ENCODE data around the gene CARNS1.
A peak's percentile ranks its signal among the peaks of the same experiment; 100 is the strongest.

Gene CARNS1

DNA sequence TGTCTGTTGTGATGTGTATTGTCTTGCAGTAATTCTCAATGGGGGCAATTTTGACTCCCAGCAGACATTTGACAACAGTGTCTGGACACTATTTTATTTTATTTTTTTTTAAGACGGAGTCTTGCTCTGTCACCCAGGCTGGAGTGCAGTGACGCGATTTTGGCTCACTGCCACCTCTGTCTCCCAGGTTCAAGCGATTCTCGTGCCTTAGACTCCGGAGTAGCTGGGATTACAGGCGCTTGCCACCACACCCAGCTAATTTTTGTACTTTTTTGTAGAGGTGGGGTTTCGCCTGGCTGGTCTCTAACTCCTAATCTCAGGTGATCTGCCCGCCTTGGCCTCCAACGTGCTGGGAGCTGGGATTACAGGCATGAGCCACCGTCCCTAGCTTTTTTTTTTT, 14.2 kb downstream of the CARNS1 start:
- DNase-seq = no peak

DNA sequence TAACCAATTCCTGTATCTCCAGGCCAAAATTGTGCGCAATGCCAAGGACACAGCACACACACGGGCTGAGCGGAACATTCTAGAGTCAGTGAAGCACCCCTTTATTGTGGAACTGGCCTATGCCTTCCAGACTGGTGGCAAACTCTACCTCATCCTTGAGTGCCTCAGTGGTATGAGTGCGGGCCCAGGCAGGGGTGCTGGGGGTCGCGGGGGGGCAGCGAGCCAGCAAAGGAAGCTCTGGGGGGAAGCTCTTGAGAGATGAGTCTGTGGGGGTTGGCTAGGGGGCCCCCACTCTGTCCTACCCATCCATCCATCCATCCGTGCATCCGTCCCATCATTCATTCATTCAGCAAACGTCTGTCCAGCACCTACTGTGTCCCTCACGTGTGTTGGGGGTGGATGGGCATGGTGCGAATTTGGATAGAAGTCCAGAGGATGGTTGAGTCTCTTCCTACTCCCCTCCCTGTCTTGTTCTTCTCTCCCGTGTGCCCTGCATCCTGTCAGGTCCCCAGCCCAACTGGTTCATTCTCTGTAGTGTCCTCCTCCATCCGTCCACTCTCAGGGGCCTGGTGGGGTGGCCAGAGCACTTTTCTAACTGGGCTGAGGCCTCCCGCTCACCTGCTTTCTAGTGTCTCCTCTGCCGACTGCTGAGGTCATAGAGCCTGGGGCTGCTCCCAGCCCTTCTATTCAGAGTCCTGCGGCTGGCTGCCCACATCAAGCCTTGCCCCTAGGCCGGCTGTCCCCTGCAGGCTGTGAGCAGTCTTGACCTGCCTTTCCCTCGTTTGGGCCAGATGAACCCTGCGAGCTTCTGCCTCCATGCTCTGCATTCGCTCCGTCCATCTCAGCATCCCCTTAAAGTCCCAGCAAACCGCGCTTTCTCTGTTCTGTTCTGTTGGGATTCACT, 16.1 kb downstream of the CARNS1 start:
- DNase-seq = no peak

DNA sequence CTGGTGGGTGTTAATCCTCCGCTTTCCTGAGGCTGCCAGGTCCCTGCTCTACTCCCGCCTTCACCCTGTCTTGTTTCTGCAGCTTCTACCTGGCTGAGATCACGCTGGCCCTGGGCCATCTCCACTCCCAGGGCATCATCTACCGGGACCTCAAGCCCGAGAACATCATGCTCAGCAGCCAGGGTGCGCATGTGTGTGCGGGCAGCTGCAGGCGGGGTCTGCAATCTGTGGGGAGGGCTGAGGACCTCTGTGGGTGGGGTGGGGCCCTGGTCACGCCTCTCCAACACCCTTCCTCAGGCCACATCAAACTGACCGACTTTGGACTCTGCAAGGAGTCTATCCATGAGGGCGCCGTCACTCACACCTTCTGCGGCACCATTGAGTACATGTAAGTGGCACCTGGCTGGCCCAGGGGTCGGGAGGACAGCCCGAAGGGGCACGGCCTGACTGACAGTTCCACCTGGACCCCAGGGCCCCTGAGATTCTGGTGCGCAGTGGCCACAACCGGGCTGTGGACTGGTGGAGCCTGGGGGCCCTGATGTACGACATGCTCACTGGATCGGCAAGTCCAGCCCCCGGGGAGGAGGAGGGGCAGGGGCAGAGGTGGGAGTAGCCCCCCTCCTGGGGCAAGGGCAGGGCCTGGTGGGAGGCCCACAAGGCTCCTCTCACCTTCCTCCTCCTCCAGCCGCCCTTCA, 17.3 kb downstream of the CARNS1 start:
- DNase-seq = no peak

DNA sequence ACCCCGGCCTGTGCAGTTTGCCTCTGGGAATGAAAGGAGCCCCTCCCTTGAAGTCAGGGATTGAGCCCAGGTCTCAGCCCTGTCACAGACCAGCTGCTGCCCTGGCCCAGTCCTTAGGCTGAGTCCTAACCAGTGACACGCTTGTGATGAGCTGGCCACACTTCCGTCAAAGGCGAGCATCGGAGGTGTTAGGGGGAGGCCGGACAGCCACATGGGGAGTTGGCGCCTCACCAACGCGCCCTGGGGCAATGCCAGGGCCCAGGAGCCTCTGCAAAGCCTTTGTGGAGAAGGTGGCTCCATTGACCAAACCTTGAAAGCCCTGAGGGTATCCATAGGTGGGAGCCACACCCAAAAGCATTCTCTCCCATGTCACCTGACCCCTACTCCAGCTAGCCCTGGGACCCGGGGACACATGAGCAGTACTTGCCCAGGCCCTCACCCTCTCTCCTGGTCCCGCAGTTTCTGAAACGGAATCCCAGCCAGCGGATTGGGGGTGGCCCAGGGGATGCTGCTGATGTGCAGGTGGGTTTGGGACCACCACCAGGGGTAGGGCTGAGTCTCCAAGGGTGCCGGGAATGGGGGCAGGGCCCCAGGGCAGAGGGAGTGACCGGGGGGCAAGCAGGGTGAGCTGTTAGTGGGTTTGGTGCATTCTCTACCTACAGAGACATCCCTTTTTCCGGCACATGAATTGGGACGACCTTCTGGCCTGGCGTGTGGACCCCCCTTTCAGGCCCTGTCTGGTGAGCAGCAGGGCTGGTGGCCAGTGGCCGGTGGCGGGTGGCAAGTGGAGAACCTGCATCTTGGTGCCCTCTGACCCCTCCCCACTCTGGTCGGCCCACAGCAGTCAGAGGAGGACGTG, 18.3 kb downstream of the CARNS1 start:
- DNase-seq = no peak

DNA sequence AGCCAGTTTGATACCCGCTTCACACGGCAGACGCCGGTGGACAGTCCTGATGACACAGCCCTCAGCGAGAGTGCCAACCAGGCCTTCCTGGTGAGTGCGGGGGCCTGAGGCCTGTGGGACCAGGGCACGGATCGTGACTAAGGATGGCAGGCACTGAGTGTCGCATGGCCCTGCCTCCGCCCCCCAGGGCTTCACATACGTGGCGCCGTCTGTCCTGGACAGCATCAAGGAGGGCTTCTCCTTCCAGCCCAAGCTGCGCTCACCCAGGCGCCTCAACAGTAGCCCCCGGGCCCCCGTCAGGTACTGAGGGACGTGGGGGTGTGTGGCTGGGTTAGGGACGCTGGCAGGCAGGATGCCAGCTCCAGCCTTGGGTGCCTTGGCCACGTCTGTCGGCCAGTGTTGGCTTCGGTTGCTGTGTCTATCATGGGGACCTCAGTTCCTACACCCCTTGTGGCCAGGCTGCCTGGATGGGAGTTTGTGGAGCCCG, 19.0 kb downstream of the CARNS1 start:
- no peak for DNase-seq

DNA sequence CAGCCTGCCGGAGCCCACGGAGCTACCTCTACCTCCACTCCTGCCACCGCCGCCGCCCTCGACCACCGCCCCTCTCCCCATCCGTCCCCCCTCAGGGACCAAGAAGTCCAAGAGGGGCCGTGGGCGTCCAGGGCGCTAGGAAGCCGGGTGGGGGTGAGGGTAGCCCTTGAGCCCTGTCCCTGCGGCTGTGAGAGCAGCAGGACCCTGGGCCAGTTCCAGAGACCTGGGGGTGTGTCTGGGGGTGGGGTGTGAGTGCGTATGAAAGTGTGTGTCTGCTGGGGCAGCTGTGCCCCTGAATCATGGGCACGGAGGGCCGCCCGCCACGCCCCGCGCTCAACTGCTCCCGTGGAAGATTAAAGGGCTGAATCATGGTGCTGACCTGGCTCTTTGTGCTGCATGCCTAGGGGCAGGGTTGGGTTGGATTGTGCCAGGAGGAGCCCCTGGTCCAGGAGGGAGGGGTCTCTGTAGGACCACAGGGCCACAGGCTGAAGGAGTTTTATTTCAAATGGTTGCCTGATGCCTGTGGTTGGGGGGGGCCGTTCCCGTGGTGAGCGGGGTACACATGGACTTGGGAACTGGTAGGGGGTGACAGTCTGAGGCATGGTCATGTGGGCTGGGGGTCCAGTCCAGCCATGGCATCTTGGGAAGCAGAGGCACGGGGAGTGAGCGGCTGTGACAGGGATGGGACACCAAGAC, 19.7 kb downstream of the CARNS1 start:
- no peak for DNase-seq

DNA sequence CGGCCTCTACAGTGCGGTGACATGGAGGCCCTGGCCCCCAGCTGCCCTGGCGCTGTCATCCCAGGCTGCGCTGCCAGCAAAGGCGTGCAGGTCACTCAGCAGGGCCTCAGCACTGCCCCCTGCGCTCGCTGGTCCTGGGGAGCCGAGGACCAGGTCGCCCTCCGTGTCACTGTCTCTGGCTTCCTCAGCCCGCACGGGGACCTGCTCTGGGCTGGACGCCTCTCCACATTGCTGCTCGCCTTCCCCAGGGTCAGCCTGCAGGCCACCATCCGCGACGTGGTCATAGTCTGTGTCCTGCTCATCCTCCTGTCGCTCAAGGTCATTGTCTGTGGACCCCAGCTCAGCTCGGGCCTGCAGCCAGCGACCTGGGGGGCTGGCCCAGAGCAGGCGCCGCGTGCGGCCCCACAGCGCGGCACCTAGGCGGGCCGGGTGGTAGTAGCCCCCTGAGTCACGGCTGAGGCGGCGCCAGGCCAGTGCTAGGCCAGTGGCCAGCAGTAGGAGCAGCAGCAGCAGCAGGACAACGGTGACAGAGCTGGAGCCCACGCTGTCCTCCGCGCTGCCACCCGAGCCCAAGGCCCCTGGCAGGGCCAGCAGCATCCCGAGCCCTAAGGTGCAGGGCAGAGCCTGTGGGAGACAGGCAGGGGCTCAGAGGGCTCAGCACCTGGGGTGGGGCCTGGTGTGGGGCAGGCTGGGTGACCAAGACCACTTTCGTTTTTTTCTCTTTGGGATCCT, 20.4 kb downstream of the CARNS1 start:
- DNase-seq = no peak

DNA sequence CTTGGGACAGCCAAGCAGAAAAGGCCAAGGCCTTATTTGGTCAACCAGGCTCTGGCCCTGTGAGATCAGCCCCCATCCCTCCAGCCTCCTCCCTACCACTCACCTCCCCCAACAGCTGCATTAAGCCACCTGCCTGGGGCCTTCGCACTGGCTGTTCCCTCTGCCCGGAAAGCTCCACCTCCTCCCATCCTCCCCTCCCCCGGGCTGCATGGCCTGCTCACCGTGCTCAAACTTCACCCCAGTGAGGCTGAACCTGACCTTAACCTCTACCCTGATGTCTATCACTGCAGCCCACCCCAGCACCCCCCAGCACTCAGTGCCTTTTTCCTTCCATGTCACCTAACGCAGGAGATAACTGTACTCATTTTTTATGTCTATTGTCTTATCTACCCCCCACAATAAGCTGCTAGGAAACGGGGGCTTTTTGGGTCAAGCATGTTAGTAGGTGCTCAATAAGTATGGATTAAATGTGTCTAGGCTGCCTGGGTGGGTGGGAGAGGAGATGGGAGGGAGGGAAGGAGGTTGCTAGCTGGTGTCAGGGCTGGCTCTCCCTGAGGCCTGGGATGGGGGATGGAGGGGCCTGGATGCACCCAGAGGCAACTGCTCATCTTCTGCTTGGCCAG, 21.1 kb downstream of the CARNS1 start:
- DNase-seq = peak; percentile 54

DNA sequence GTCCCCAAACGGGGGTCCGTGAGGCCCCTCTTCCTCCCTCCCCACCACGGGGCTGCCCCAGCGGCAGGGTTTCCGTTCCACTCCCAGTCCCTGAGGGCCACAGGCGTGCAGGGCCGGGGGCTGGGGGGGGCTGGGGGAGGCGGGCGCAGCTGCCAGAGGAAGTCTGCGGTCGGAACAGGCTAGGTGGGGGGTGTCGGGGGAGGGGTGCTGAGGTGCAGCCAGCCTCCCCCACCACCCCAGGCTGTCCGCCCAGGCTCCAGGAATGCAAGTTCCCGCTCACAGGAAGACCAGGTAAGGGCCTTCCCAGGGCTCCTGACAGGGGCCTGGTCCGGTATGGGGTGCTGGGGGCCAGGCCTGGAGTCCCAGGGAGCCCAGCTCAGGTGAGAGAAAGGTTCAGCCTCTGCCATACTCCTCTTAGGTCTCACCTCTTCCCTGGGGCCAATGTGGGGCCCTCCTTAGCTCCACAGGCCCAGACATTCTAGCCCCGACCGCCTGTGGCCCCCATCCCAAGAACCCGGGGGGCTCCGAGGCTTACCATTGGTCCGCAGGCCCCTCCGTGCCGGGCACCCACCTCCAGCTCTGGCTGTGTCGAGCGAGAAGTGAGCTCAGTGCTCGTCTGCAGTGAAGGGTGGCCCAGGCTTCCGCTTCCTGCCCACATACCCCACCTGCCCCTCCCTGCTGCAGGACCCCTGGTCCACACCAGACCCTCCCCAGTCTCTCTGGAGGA, 21.8 kb downstream of the CARNS1 start, which contains the start of gene PTPRCAP:
Gene PTPRCAP (minus strand): TSS at position 601 of the 727 bp plus-strand sequence. CDS start 63 bp downstream, at position 538.
- DNase-seq = peak; percentile 66

DNA sequence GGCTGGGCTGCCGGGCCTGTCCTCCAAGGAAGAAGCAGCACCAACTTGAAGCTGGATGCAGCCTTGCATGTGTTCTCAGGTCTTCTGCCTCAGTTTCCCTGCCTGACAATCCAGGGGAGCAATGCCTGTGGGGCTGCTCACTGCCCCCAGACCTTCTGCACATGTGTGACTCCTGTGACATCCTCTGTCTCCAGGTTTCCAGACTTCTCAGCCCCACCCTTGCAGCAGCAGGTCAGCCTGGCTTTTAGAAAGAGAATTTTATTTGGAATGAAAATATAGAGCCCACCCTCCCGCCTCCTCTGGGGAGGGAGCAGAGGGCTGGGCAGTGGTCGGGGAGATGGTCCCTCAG, 22.3 kb downstream of the CARNS1 start:
- DNase-seq = no peak

DNA sequence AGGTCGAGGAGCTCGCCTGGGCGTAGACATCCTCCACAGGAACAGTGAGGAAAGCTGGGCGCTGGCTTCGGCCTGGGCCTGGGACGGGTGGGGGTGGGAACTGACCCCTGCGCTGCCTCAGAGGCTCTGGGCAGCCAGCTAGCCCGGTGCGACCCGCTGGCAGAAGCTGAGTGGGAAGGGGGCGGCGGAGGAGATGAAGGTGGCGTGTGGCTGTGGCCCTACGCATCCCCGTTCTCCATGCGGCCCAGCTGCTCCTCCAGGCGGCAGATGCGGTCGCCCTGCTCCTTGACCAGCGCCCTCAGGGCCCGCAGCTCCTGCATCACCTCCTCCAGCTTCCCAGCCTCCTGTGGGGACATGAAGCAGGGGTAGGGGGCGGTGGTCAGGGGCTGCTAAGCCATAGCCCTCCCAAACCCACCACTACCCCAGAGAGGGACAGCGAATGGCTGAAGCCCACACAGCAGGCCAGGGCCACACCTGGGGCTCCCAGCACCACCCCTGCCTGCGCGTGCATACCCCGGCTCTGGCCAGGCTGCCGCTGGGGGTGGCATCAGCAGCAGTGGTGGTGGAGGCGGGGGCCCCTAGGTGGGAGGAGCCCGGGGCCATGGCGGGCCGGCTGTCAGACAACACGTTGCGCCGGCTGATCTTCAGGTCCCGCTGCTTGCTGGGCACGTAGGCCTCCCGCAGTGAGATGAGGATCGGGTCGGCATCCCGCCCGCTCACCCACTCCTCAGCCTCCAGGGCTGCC, 22.9 kb downstream of the CARNS1 start:
- peak; percentile 65 for DNase-seq

DNA sequence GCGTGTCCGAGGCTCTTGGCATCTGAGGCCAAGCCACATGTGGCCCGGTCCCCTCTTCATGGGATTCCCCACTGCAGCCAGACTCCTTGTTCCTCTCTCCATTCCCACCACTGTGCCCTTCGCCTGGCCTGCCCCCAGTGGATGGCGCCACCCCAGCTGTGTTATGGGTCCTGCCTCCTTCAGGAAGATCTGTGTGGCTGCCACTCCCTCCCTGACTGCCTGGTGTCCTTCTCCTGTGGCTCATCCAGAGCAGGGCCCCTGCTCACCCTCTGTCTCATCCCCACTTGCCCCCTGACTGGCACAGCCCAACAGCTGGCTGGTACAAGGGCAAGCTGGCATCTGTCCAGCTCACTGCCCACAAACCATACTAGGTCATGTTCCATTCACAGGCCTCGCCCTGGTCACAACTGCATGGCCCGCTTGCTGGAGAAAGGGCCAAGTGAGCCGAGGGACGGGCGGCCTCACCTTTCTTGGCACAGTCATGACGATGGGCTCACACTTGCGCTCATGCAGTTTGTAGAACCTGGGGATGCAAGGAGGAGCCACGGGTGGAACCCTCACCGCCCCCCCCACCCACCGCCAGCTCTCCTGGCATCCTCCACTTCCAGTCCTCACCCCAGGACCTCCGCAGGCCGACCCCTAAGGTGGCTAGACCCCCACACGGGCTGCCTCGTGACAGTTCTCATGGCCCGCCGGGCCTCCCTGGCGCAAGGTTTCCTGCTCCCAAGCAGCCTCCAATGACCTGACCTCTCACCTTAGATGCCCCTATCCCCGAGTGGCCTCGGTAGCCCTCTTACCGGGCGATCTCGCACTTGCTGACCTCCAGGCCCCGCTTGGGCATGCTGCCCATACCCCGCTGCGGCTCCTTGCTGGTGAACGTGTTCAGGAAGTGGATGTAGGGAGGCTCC, 24.1 kb downstream of the CARNS1 start:
- no peak for DNase-seq

DNA sequence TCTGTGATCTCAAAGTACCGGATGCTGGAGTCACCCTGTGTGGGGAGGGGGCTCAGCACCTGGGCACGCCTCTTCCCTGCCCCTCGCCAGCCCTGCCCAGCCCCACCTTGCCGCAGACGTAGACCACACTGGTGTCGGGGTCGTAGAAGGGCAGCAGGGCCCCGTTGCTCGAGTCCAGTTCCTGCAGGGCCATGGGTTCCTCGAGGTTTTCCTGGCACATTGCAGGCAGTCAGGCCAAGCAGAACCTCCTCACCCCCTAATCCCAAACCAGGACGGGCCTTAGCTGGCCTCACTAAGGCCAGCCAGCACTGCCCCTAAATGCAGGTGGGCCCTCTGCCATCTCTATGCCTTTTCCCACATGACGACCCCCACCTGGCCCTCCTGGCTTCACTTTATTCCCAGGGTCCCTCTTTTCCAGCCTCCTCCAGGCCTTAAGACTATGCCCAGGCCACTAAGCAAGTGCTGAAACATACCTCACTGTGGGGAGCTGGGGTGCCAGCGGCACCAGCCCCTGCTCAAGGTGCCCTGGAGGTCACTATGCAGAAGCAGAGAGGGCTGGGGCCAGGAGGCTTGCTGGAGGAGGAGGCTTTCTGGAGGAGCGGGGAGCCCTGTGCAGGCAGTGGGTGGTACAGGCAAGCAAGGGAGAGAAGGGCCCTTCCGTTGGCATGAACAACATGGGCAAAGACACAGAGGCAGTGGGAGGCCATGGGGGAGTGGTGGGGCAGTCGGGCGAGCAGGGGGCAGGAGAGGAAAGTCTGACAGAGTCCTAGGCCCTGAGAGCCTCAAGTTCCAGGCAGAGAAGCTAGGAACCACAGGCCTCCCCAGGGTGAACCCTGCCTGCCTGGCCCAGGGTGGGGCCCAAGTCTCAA, 25.0 kb downstream of the CARNS1 start:
- no peak for DNase-seq

DNA sequence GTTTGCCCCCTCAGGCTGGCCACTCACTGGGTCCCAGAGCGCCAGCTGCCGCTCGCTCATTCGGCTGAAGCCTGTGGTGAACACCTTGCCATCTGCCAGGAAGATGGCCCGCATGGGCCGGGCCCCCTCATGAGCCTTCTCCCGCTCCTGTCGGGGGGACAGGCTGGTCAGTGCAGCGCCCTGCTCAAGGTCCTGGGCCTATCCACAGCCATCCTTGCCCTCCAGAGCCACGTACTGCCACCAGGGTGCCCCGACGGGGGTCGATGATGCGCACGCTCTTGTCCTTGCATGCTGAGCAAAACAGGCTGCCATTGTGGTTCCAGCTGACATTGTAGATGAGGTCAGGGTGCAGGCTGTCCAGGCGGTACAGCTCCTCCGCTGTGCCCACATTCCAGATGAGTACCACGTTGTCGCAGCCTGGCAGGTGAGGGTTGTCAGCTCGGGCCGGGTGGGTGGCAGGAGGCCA, 25.7 kb downstream of the CARNS1 start:
- no peak for DNase-seq

DNA sequence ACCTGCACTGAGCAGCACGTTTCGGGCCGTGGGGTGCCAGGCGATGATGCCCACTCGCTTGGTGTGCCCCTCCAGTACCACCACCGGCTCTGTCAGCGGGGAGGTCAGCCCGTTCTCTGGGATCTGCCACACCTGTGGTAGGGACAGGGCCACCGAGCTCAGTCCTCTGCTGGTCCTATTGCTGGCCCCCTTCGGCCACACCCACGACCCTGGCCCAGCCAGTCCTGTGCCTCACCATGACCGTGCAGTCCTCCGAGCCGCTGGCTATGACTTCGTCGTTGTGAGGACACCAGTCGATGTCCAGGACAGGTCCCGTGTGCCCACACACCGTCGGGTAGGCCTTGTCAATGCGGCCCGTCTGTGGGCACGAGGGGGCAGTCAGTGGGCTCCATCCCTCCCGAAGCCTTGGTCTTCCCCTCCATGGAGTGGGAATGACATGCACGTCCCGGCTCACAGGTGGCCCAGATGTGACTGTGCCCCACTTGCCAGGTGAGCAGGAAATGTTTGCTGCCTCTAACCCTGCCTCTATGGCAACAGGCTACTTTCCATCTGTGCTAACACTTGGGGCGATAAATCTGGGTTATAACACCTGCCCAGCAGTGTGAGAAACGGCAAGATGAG, 26.4 kb downstream of the CARNS1 start:
- DNase-seq = no peak

DNA sequence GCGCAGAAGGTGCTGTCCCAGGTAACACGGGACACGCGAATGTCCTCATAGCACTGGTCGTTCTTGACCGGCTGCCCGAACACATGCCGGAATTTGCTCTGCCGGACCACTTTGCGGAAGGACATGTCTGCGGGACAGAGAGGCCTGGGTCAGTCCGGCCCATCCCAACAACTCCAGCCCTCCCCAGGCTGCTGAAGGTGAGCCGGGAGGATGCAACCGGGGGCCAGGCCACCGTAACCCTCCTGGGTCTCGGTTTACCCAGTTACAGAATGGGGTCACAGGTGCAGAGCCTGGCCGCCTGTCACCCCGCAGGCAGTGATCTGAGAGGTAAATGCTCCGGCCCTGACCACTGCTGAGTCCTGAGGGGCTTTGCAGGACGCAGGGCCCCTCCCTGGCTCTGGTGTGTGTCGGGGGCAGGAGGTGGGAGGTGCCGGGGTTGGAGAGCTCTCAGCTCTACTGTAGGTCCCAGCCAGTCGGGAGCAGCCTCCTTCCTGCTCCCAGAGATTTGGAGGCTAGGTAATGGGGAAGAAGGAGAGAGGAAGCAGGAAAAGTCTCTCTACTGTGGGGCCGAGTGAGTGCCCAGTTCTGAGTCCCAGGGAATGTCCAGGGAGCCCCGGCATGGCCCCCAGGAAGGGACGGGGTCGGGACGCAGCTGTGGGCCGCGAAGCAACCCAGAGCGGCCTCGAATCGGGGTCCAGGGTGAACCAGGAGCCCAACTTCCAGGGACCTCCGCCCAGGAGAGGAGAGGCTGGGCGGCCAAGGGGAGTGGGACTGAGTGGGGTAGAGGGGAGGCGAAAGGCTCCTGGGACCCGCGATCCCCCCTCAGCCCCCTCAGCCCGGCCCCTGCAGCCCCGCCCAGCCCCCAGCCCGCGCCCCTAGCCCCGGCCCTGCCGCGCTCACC, 27.3 kb downstream of the CARNS1 start:
- no peak for DNase-seq
